GM23248 (cell line): Measurements from ENCODE around the gene CCDC186.

Experiments used
- EZH2 ChIP-seq: fragments of 200-600 bp; sonication (generic); IDR thresholded peaks from 2 replicates; pipeline ENCODE4 v1.6.1; 2018; ENCODE audit warnings: antibody characterized with exemption, mild to moderate bottlenecking; ENCODE audit not compliant: insufficient read depth, poor library complexity, severe bottlenecking
- EZH2phosphoT487 ChIP-seq: fragments of 200-600 bp; sonication (generic); IDR thresholded peaks from 2 replicates; pipeline ENCODE4 v1.6.1; 2018; ENCODE audit warnings: antibody characterized with exemption, moderate library complexity, mild to moderate bottlenecking, low read depth; ENCODE audit not compliant: insufficient read depth

DNA sequence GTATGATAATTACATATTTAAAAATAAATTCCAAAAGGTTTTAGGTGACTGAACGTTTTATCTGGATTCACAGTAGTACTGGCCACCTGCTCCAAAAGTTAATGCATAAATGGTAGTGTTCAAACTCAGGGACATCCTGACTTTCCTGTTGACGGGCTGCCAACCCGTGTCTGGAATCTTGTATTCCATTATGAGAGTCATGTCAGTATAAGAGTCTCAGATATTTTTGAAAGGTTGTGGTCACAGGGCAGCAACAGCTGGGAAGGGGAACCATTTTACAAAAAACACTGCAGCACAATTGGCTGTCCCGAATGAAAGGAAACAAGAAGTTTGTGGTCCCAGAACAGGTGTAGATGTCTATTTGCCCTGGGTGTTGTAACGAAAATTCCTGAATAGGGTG is 8.0 kb upstream of the CCDC186 start:
- TF ChIP-seq EZH2phosphoT487 (no peak), EZH2 (no peak)
